K562 (cell line): ENCODE data around the gene RBBP7. TPM values are rescaled to one million over a fixed set of nuclear protein-coding genes. Genes with fewer than 3 reads are reported as not detected.

Experiments used
- C11orf30 ChIP-seq: fragments of 450-650 bp; IDR thresholded peaks from 2 replicates; pipeline ENCODE4 v1.6.1; 2016; ENCODE audit warnings: low read depth, mild to moderate bottlenecking
- HCFC1 ChIP-seq: IDR thresholded peaks from 2 replicates; pipeline ENCODE4 v1.6.1; 2012; ENCODE audit warnings: low read depth, low read length, improper control_type of control experiment
- NCOA6 ChIP-seq: fragments of 450-650 bp; IDR thresholded peaks from 2 replicates; pipeline ENCODE4 v1.6.1; 2017; ENCODE audit warnings: mild to moderate bottlenecking
- RUNX1 ChIP-seq: sonication (generic); IDR thresholded peaks from 2 replicates; pipeline ENCODE4 v1.6.1; 2016; ENCODE audit warnings: antibody characterized with exemption, low read depth
- TCF7 ChIP-seq: sonication (generic); IDR thresholded peaks from 2 replicates; pipeline ENCODE4 v1.6.1; 2016; ENCODE audit warnings: antibody characterized with exemption, borderline replicate concordance
- ZBTB40 ChIP-seq, 2 experiments: fragments of 450-650 bp in 1 of 2; sonication (generic) in 1 of 2; formaldehyde crosslinking in 1 of 2; IDR thresholded peaks; 2 replicates each; pipeline versions ENCODE4 v1.7.1 to v1.9.0; 2016 to 2022; ENCODE audit warnings: inconsistent platforms in 1 of 2, mild to moderate bottlenecking in 1 of 2, missing genetic modification reagents in 1 of 2
- ZNF583 ChIP-seq: fragments of 250-450 bp; sonication (Bioruptor Pico); IDR thresholded peaks from 2 replicates; pipeline ENCODE4 v1.4.0; 2020
- ZNF584 ChIP-seq: fragments of 200-800 bp; sonication (Bioruptor generic); IDR thresholded peaks from 2 replicates; pipeline ENCODE4 v1.6.1; 2016; ENCODE audit warnings: low read depth, mild to moderate bottlenecking, missing genetic modification characterization, missing compliant biosample characterization
- polyA plus RNA-seq, 8 experiments: library from polyadenylated mRNA; depleted of rRNA in 4 of 8; stranded (reverse) in 5 of 8; unstranded in 3 of 8; fragments of >200 nt; fragmentation: Nextera tagmentation in 2 of 8; fragmentation: Illumina TruSeq in 1 of 8; extraction: Ambion mirVana in 2 of 8; extraction: Trizol in 1 of 8; gene quantifications; 2 replicates each; pipeline versions ENCODE4 v1.2.1 to v1.2.3, GENCODE V29; 2011 to 2014; ENCODE audit warnings: inconsistent platforms in 1 of 8, missing spikeins in 1 of 8
- total RNA-seq, 7 experiments: library from RNA; depleted of rRNA in 6 of 7; stranded (reverse); fragments of >200 nt in 6 of 7; fragmentation: Illumina TruSeq in 2 of 7; extraction: Trizol in 2 of 7; gene quantifications; 2 replicates each; pipeline versions ENCODE4 v1.2.1 to v1.2.3, GENCODE V29; 2011 to 2021; ENCODE audit warnings: low replicate concordance in 1 of 7
- TF ChIP-seq, protein P1 (sequence below): fragments of 450-650 bp; IDR thresholded peaks from 2 replicates; pipeline ENCODE4 v1.6.1; 2016; ENCODE audit warnings: missing biosample characterization, missing genetic modification characterization
- TF ChIP-seq, protein P2 (sequence below): fragments of 450-650 bp; IDR thresholded peaks from 2 replicates; pipeline ENCODE4 v1.6.1; 2016; ENCODE audit warnings: borderline replicate concordance
- TF ChIP-seq, protein P3 (sequence below): IDR thresholded peaks from 3 replicates; pipeline ENCODE4 v1.6.1; 2011; ENCODE audit warnings: borderline replicate concordance, mild to moderate bottlenecking, moderate library complexity; ENCODE audit not compliant: insufficient read length; ENCODE audit errors: extremely low read depth

RBBP7 gene
- total and polyA plus RNA-seq, 9 of the 15 experiments (the other 6 are each of a cell fraction or from before 2014, with no cell fraction given) = 79.0 to 364 (median 182) TPM

- TF ChIP-seq ZBTB40 (IDR thresholded peaks at IDR 0.05) (no peak), ZBTB40 (CRISPR knock-in tag; IDR thresholded peaks at IDR 0.05) (no peak), RUNX1 (no peak), HCFC1 (no peak), C11orf30 (no peak), ZNF583 (CRISPR knock-in tag) (no peak), TCF7 (no peak), ZNF584 (CRISPR knock-in tag) (no peak), NCOA6 (no peak)
- TF ChIP-seq, protein P1, sequence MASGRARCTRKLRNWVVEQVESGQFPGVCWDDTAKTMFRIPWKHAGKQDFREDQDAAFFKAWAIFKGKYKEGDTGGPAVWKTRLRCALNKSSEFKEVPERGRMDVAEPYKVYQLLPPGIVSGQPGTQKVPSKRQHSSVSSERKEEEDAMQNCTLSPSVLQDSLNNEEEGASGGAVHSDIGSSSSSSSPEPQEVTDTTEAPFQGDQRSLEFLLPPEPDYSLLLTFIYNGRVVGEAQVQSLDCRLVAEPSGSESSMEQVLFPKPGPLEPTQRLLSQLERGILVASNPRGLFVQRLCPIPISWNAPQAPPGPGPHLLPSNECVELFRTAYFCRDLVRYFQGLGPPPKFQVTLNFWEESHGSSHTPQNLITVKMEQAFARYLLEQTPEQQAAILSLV (tag) = peak; percentile 87
- TF ChIP-seq, protein P2, sequence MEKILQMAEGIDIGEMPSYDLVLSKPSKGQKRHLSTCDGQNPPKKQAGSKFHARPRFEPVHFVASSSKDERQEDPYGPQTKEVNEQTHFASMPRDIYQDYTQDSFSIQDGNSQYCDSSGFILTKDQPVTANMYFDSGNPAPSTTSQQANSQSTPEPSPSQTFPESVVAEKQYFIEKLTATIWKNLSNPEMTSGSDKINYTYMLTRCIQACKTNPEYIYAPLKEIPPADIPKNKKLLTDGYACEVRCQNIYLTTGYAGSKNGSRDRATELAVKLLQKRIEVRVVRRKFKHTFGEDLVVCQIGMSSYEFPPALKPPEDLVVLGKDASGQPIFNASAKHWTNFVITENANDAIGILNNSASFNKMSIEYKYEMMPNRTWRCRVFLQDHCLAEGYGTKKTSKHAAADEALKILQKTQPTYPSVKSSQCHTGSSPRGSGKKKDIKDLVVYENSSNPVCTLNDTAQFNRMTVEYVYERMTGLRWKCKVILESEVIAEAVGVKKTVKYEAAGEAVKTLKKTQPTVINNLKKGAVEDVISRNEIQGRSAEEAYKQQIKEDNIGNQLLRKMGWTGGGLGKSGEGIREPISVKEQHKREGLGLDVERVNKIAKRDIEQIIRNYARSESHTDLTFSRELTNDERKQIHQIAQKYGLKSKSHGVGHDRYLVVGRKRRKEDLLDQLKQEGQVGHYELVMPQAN = no peak
- TF ChIP-seq, protein P3, sequence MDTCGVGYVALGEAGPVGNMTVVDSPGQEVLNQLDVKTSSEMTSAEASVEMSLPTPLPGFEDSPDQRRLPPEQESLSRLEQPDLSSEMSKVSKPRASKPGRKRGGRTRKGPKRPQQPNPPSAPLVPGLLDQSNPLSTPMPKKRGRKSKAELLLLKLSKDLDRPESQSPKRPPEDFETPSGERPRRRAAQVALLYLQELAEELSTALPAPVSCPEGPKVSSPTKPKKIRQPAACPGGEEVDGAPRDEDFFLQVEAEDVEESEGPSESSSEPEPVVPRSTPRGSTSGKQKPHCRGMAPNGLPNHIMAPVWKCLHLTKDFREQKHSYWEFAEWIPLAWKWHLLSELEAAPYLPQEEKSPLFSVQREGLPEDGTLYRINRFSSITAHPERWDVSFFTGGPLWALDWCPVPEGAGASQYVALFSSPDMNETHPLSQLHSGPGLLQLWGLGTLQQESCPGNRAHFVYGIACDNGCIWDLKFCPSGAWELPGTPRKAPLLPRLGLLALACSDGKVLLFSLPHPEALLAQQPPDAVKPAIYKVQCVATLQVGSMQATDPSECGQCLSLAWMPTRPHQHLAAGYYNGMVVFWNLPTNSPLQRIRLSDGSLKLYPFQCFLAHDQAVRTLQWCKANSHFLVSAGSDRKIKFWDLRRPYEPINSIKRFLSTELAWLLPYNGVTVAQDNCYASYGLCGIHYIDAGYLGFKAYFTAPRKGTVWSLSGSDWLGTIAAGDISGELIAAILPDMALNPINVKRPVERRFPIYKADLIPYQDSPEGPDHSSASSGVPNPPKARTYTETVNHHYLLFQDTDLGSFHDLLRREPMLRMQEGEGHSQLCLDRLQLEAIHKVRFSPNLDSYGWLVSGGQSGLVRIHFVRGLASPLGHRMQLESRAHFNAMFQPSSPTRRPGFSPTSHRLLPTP = no peak
These were observed 62.1 kb downstream of the RBBP7 start (continued) for GRCh38 chrX:16807976-16808542.
